ENCODE results near the gene APCDD1.
"Not testable (repeated sequence)": the region's sequence is repeated elsewhere in the genome, so short reads cannot be mapped to it uniquely, and the experiment has no call there.

Gene APCDD1

GRCh38 chr18:10533111-10533510 is 78.7 kb downstream of the APCDD1 start:
- H3K27ac ChIP-seq = no peak overlapping the region
- H3K9me3 ChIP-seq = no peaks in the 10 kb centered on the region
- H3K4me3 ChIP-seq (ENCODE audit: low read depth in 1 of 2, low read length in 1 of 2) = no peak overlapping the region

GRCh38 chr18:10536280-10536679 is 81.8 kb downstream of the APCDD1 start:
- H3K27ac ChIP-seq = no peak overlapping the region
- H3K36me3 ChIP-seq = peaks cover 31% of the 10 kb centered on the region
- no peak overlapping the region for H3K4me3 ChIP-seq (ENCODE audit: low read depth in 1 of 2, low read length in 1 of 2)
- no peaks in the 10 kb centered on the region for H3K9me3 ChIP-seq
- no peaks in the 10 kb centered on the region for H3K4me1 ChIP-seq (ENCODE audit: control insufficient read depth in 1 of 2, insufficient read depth in 1 of 2, low read depth in 1 of 2, low read length in 1 of 2)
- TF ChIP-seq, protein P1, sequence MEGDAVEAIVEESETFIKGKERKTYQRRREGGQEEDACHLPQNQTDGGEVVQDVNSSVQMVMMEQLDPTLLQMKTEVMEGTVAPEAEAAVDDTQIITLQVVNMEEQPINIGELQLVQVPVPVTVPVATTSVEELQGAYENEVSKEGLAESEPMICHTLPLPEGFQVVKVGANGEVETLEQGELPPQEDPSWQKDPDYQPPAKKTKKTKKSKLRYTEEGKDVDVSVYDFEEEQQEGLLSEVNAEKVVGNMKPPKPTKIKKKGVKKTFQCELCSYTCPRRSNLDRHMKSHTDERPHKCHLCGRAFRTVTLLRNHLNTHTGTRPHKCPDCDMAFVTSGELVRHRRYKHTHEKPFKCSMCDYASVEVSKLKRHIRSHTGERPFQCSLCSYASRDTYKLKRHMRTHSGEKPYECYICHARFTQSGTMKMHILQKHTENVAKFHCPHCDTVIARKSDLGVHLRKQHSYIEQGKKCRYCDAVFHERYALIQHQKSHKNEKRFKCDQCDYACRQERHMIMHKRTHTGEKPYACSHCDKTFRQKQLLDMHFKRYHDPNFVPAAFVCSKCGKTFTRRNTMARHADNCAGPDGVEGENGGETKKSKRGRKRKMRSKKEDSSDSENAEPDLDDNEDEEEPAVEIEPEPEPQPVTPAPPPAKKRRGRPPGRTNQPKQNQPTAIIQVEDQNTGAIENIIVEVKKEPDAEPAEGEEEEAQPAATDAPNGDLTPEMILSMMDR (IDR thresholded peaks at IDR 0.05) = no peak
- H3K27me3 ChIP-seq = no peaks in the 10 kb centered on the region

More at GRCh38 chr18:10533111-10533510, 78.7 kb downstream of the APCDD1 start:
- TF ChIP-seq, protein P1 (IDR thresholded peaks at IDR 0.05) = no peak
- Histone ChIP-seq H3K4me1 (ENCODE audit: control insufficient read depth in 1 of 2, insufficient read depth in 1 of 2, low read depth in 1 of 2, low read length in 1 of 2) (peaks cover 9% of the 10 kb centered on the region in 2 experiments), H3K36me3 (peaks cover 4% of the 10 kb centered on the region), H3K27me3 (no peaks in the 10 kb centered on the region)

DNA sequence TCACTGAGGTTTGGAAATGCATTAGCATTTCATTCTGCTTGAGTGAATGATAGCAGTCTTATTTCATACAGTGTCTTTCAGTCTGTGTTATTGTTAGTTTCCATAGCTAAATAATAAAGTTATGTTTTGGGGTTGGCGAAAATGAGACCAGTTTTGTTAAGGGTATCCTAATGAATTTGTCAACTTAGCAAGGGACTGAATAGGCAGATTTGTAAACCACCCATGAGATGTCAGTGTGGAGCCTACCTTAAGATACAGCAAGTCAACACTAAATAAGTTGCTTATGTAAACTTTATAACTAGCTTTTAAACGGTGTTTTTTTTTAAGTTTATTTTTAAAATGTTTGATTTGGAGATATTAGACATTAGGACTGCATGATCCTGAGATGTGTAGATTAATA is 83.3 kb downstream of the APCDD1 start:
- TF ChIP-seq, protein P1 (IDR thresholded peaks at IDR 0.05) = no peak
- Histone ChIP-seq H3K36me3 (peaks cover 44% of the 10 kb centered on the region), H3K27ac (no peak overlapping the region)

DNA sequence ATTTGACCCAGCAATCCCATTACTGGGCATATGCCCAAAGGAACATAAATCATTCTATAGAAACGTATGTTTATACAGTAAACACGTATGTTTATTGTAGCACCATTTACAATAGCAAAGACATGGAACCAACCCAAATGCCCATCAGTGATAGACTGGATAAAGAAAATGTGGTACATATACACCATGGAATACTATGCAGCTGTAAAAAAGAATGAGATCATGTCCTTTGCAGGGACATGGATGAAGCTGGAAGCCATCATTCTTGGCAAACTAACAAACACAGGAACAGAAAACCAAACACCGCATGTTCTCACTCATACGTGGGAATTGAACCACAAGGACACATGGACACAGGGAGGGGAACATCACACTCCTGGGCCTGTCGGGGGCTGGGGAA is 84.7 kb downstream of the APCDD1 start:
- H3K4me1 ChIP-seq (ENCODE audit: control insufficient read depth in 1 of 2, insufficient read depth in 1 of 2, low read depth in 1 of 2, low read length in 1 of 2); H3K4me3 ChIP-seq (ENCODE audit: low read depth in 1 of 2, low read length in 1 of 2); H3K9me3 ChIP-seq; H3K27me3 ChIP-seq; H3K27ac ChIP-seq: not testable (repeated sequence)
- peaks cover 51% of the 10 kb centered on the region for H3K36me3 ChIP-seq

More for the DNA sequence above, 83.3 kb downstream of the APCDD1 start:
- Histone ChIP-seq H3K4me1 (ENCODE audit: control insufficient read depth in 1 of 2, insufficient read depth in 1 of 2, low read depth in 1 of 2, low read length in 1 of 2) (no peaks in the 10 kb centered on the region), H3K9me3 (no peaks in the 10 kb centered on the region), H3K4me3 (ENCODE audit: low read depth in 1 of 2, low read length in 1 of 2) (no peak overlapping the region), H3K27me3 (no peaks in the 10 kb centered on the region)

Data from neutrophil (primary cell).